Adipose tissue (tissue), 3 donors: ENCODE measurements around the gene TRIM44. TPM values are rescaled to one million over a fixed set of nuclear protein-coding genes. Genes with fewer than 3 reads are reported as not detected.
"Not testable (repeated sequence)": the region's sequence is repeated elsewhere in the genome, so short reads cannot be mapped to it uniquely, and the experiment has no call there.

Experiments used
- H3K27ac ChIP-seq: one replicate; pipeline ENCODE4 v1.5.1; 2013; ENCODE audit warnings: low read depth, low read length
- WGBS, 3 donors: extraction: QIAGEN DNeasy Blood & Tissue Kit; methylation state at CpG; one replicate each; pipeline ENCODE4 v1.1.7; 2013; 5-methylcytosine and 5-hydroxymethylcytosine counted together
- polyA plus RNA-seq, 3 donors: library from polyadenylated mRNA; stranded (reverse); fragments of 200-250 nt; gene quantifications; one replicate each; pipeline ENCODE4 v1.2.3, GENCODE V29; 2013
- donor health status: healthy with polysubstance abuse.
- donor health status: Bipolar disorder and iron deficiency.
- donor health status: healthy.

TRIM44 gene
- polyA plus RNA-seq, 3 donors: 12.3 to 19.8 (median 19.2) TPM

GRCh38 chr11:35689081-35689996 is 26.8 kb downstream of the TRIM44 start:
- 52 to 78% (median 72%) methylated on average over 7 of the region's 7 CpGs for WGBS, 3 donors
- H3K27ac ChIP-seq: no peak overlapping the region

GRCh38 chr11:35702126-35702525 is 39.6 kb downstream of the TRIM44 start:
- WGBS, 3 donors: 95 to 98% (median 96%) methylated on average over 15 of the region's 15 CpGs
- no peak overlapping the region for H3K27ac ChIP-seq

DNA sequence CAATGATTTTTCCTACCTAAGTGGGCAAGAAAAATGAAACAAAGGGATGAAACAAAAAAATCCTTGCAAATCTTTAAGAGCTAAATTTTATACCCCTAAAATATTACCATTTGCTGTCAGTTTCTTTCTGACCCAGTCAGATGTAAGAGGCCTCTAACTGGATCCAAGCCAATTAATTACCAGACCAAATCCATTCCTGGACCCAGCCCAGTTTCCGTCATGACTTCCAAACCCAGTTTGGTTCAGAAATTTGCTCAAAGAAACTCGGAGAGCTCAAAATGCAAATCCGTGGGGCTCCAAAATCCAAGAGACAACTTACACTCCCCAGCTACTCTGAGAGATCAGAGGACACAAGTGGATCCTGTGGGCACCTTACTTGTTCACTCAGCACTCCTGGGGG is 46.8 kb downstream of the TRIM44 start:
- H3K27ac ChIP-seq: no peak overlapping the region
- 67 to 75% (median 70%) methylated on average over 3 of the region's 3 CpGs for WGBS, 3 donors

DNA sequence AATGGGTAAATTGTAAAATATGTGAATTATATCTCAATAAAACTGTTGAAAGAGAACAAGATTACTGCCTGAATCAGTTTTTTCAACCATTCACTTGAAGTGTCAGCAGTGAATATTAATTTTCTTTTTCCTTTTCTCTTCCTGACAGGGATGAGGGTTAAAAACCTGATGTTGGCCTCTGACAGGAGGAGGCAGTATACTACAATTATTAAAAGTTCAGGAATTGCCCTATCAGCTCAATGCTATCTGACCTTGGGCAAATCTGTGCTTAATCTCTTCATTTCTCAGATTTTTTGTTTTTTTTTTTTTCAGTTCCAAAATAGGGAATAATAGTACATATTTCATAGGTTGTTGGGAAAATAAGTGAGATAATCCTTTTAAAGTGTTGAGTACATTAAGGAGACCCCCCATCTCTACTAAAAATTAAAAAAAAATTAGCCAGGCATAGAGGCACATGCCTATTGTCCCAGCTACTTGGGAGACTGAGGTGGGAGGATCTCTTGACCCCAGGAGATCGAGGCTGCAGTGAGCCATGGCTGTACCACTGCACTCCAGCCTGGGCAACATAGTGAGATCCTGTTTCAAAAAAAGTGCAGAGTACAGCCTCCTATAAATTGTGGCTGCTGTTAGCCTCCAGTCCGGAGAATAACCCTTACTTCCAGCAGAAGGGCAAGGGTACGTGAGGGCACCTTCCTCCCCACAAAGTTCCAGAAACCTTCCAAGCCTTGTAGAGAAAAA is 48.8 kb downstream of the TRIM44 start:
- 92 to 95% (median 94%) methylated on average over 3 of the region's 3 CpGs for WGBS, 3 donors
- no peak overlapping the region for H3K27ac ChIP-seq

DNA sequence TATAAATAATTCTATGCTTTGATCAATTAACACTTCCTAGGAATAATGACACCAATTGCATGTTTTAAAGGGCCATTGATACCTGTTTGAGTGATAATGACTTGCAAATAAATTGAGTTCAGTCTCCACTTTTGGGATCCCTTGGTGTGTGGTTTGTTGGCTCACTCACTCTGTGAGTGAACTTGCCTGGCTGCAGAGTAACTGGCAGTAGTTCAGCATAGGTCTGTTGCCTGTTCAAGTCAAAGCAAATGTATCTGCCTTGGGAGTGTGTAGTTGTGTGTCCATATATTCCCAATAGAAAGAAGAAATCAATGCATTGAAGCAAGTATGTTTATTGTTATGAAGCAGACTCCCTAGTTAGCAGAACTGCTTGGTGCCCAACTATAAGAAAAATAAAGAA is 49.3 kb downstream of the TRIM44 start:
- no peak overlapping the region for H3K27ac ChIP-seq

GRCh38 chr11:35712533-35712932 is 50.0 kb downstream of the TRIM44 start:
- H3K27ac ChIP-seq: no peak overlapping the region
- WGBS, 3 donors: 81 to 87% (median 81%) methylated on average over 3 of the region's 3 CpGs

- 92 to 96% (median 92%) methylated on average over 3 of the region's 3 CpGs for WGBS, 3 donors
- no peak overlapping the region for H3K27ac ChIP-seq
Observed at GRCh38 chr11:35714882-35715627, 52.5 kb downstream of the TRIM44 start.

- H3K27ac ChIP-seq: not testable (repeated sequence)
- 30 to 84% (median 53%) methylated on average over 2 of the region's 2 CpGs for WGBS, 3 donors
Observed at GRCh38 chr11:35715677-35716076, 53.1 kb downstream of the TRIM44 start.

GRCh38 chr11:35717043-35717442 is 54.5 kb downstream of the TRIM44 start:
- H3K27ac ChIP-seq: no peak overlapping the region
- 97% methylated on average over 2 of the region's 2 CpGs for WGBS, 3 donors

- no peak overlapping the region for H3K27ac ChIP-seq
- WGBS, 3 donors: 95 to 98% (median 97%) methylated on average over 2 of the region's 2 CpGs
Observed at GRCh38 chr11:35717520-35717919, 54.9 kb downstream of the TRIM44 start.

- H3K27ac ChIP-seq: no peak overlapping the region
- 66 to 72% (median 70%) methylated on average over 2 of the region's 2 CpGs for WGBS, 3 donors
Observed at GRCh38 chr11:35721651-35722282, 59.2 kb downstream of the TRIM44 start.

- WGBS, 3 donors: 40 to 89% (median 85%) methylated on average over 4 of the region's 4 CpGs
- no peak overlapping the region for H3K27ac ChIP-seq
Observed at GRCh38 chr11:35722641-35723040, 60.1 kb downstream of the TRIM44 start.

DNA sequence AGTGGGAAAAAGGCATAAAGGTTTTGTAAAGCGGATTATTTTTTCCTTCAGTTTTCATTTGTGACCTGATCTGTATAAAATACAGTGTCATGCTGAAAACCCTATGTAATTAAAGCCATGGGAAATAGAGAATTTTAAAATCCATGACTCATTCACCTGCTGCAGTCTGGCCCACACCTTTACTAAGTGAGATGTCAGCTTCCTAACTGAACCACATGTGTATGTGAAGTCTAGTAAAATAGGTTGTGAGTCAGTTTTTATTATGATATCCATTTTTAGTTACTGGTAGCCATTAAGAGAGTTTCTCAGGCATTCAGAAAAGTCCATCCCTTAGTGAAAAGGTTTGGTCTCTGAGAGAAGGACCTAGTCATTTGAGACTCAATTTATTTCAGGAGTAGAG is 60.9 kb downstream of the TRIM44 start:
- no peak overlapping the region for H3K27ac ChIP-seq
- 97 to 100% (median 99%) methylated on average over 1 of the region's 1 CpG for WGBS, 3 donors

- WGBS, 3 donors: 57 to 85% (median 84%) methylated on average over 2 of the region's 2 CpGs
- no peak overlapping the region for H3K27ac ChIP-seq
Observed at GRCh38 chr11:35723913-35724312, 61.3 kb downstream of the TRIM44 start.

GRCh38 chr11:35725885-35726284 is 63.3 kb downstream of the TRIM44 start:
- 91 to 97% (median 96%) methylated on average over 2 of the region's 2 CpGs for WGBS, 3 donors
- H3K27ac ChIP-seq: no peak overlapping the region

GRCh38 chr11:35727140-35727539 is 64.6 kb downstream of the TRIM44 start:
- WGBS, 3 donors: 70 to 79% (median 73%) methylated on average over 1 of the region's 1 CpG
- no peak overlapping the region for H3K27ac ChIP-seq

GRCh38 chr11:35730254-35730653 is 67.7 kb downstream of the TRIM44 start:
- H3K27ac ChIP-seq: no peak overlapping the region

DNA sequence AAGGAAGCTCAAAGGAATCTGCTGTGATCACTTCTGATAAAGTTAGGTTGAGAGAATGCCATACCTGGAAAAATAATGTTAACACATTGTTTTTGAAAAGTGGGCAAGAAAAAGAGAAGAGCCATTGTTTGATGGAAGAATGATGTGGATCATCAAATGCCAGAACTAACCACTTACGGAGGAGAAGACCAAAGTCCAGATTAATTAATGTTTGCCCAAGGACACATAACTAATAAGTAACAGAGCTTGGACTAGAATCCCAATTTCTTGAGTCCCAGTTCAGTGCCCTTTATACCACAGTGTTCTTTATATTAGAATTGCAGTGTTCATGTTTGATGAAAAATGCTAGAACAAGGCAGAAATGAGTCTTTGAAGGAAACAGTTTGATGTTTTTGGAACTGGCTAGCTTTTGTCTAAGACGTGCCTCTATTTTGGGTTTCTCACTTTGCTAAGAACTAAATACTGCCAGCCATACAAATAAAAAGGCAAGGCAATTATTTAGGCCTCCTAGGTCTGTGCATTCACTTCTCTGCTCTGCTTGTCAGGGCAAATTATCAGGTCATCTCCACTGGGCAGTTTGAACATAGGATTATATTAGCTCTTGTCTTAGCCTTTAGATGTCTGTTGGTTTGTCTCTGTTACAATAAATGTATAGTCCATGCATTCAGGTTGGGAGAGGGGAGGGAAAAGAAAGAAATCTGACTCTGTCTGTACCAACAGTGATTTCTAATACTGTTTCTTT is 72.3 kb downstream of the TRIM44 start:
- 22 to 98% (median 85%) methylated on average over 2 of the region's 2 CpGs for WGBS, 3 donors
- H3K27ac ChIP-seq: no peak overlapping the region
